Measurements from ENCODE around the gene SPATA18. TPM values are rescaled to one million over a fixed set of nuclear protein-coding genes. Genes with fewer than 3 reads are reported as not detected.

Gene SPATA18
- polyA plus RNA-seq, 2 of the 4 experiments (the other 2 are of a cell fraction) = 4.3 to 6.7 TPM

- no peaks in the 10 kb centered on the region for H3K4me1 ChIP-seq
- DNase-seq (ENCODE audit: low read depth in 1 of 2, low spot score in 1 of 2) (no peak), ATAC-seq (no peak), FAIRE-seq (no peak)
- no peaks in the 10 kb centered on the region for H3K9me3 ChIP-seq
- TF ChIP-seq MAFK (IDR thresholded peaks at IDR 0.05; ENCODE audit: partially characterized antibody) (no peak), NPAS2 (CRISPR knock-in tag; IDR thresholded peaks at IDR 0.05; ENCODE audit: borderline replicate concordance) (no peak), FOXS1 (CRISPR knock-in tag; IDR thresholded peaks at IDR 0.05) (no peak), HMGXB4 (CRISPR knock-in tag; IDR thresholded peaks at IDR 0.05; ENCODE audit: borderline replicate concordance) (no peak), MAZ (IDR thresholded peaks at IDR 0.05; ENCODE audit: borderline replicate concordance, low read depth, low read length) (no peak), HEYL (CRISPR knock-in tag; IDR thresholded peaks at IDR 0.05) (no peak), ZNF302 (CRISPR knock-in tag; IDR thresholded peaks at IDR 0.05) (no peak), ELK1 (IDR thresholded peaks at IDR 0.05; ENCODE audit: low read depth, low read length) (no peak), RFX5 (IDR thresholded peaks at IDR 0.05) (no peak), JUNB (IDR thresholded peaks at IDR 0.05) (no peak), ZC3H11A (IDR thresholded peaks at IDR 0.05) (no peak), HES2 (IDR thresholded peaks at IDR 0.05) (no peak), CHD4 (IDR thresholded peaks at IDR 0.05; ENCODE audit: borderline replicate concordance) (no peak), POLR2A (IDR thresholded peaks at IDR 0.05; ENCODE audit: low read length) (no peak), RARB (CRISPR knock-in tag; IDR thresholded peaks at IDR 0.05) (no peak)
- H3K4me2 ChIP-seq = no peak overlapping the region
- ChIA-PET POLR2A (no interaction called here), CTCF (no interaction called here)
- WGBS (ENCODE audit: missing lambda C conversion rate) = 10% methylated on average over 1 of the region's 1 CpG
- H3K27ac ChIP-seq = no peak overlapping the region
- no peak overlapping the region for H3K4me3 ChIP-seq
Measured at GRCh38 chr4:52112411-52112810, 61.3 kb downstream of the SPATA18 start.

- CTCF ChIA-PET = no interaction called here
- no peak for TF ChIP-seq USF2 (IDR thresholded peaks at IDR 0.05)
- TF ChIP-seq JUN (IDR thresholded peaks at IDR 0.05) = no peak
- no peak for TF ChIP-seq KDM5A (IDR thresholded peaks at IDR 0.05)
- TF ChIP-seq EP300 (IDR thresholded peaks at IDR 0.05) = no peak
- TF ChIP-seq HDAC2 (IDR thresholded peaks at IDR 0.05) = no peak
- TF ChIP-seq ZFP36 (IDR thresholded peaks at IDR 0.05; ENCODE audit: borderline replicate concordance, partially characterized antibody) = no peak
- no peak for TF ChIP-seq SMC3 (IDR thresholded peaks at IDR 0.05)
- TF ChIP-seq FOXS1 (CRISPR knock-in tag; IDR thresholded peaks at IDR 0.05) = no peak
- no peak for TF ChIP-seq CTCF (IDR thresholded peaks at IDR 0.05)
- no peak for TF ChIP-seq PBX3 (IDR thresholded peaks at IDR 0.05)
- TF ChIP-seq RNF2 (IDR thresholded peaks at IDR 0.05; ENCODE audit: borderline replicate concordance, low read depth) = no peak
- H3K4me1 ChIP-seq = no peaks in the 10 kb centered on the region
- no peak overlapping the region for H3K4me2 ChIP-seq
- no peak for DNase-seq (ENCODE audit: low read depth in 1 of 2, low spot score in 1 of 2)
- no peak overlapping the region for H3K27ac ChIP-seq
- POLR2A ChIA-PET = no interaction called here
- FAIRE-seq = no peak
- WGBS (ENCODE audit: missing lambda C conversion rate) = 40% methylated on average over 2 of the region's 2 CpGs
- ATAC-seq = no peak
- no peaks in the 10 kb centered on the region for H3K9me3 ChIP-seq
- no peak overlapping the region for H3K4me3 ChIP-seq
Measured at GRCh38 chr4:52116641-52117040, 65.5 kb downstream of the SPATA18 start.
